Measurements from ENCODE around the gene UCK1.

Gene UCK1

GRCh38 chr9:131545003-131545785, 14.1 kb upstream of the UCK1 start, which contains the start of gene PRRT1B:
TSS of gene PRRT1B (plus strand) at chr9:131545523. CDS start at chr9:131545616, 93 bp downstream.
- DNase-seq (ENCODE audit: low spot score in 2 of 2), result no peak
- H3K4me1 ChIP-seq, result no peaks in the 10 kb centered on the region
- peaks cover 10% of the 10 kb centered on the region; the same call in 1 of the 2 replicates for H3K27me3 ChIP-seq (ENCODE audit: low read depth)
- no peaks in the 10 kb centered on the region for H3K36me3 ChIP-seq (replicated peaks)
- in situ Hi-C loops (cut with MboI; ENCODE audit: low sequenced_read_pairs), result no loop called here
- H3K9me3 ChIP-seq, result no peaks in the 10 kb centered on the region
- no peak within 1 kb of the TSS for H3K4me3 ChIP-seq

- H3K27me3 ChIP-seq (ENCODE audit: low read depth), result peaks cover 10% of the 10 kb centered on the region; the same call in 1 of the 2 replicates
- no peaks in the 10 kb centered on the region for H3K9me3 ChIP-seq
- in situ Hi-C loops (cut with MboI; ENCODE audit: low sequenced_read_pairs), result no loop called here
Observed at GRCh38 chr9:131543141-131543540, 12.1 kb upstream of the UCK1 start.

DNA sequence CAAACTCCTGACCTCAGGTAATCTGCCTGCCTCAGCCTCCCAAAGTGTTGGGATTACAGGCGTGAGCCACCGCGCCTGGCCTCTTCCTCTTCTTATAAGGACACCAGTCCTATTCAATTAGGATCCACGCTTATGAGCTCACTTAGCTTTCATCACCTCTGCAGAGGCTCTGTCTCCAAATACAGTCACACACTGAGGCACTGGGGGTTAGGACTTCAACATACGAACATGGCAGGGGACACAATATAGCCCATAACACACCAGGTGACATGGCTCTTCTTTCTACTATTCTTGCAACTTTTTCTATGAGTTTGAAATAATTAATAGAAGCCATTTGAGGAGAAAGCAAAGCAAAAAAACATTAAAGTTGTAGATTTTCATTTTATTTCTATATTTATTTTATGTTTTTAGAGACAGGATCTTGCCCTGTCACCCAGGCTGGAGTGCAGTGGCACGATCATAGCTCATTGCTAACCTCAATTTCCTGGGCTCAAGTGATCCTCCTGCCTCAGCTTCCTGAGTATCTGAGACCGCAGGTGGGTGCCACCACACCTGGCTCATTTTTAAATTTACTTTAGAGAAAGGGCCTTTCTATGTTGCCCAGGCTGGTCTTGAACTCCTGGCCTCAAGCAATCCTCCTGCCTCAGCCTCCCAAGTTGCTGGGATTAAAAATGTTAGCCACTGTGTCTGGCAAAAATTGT, 8.3 kb upstream of the UCK1 start:
- in situ Hi-C loops (cut with MboI; ENCODE audit: low sequenced_read_pairs), result no loop called here
- no peaks in the 10 kb centered on the region for H3K36me3 ChIP-seq (replicated peaks)
- no peaks in the 10 kb centered on the region for H3K27me3 ChIP-seq (ENCODE audit: low read depth)
- no peak overlapping the region for H3K4me3 ChIP-seq
- H3K4me1 ChIP-seq, result no peaks in the 10 kb centered on the region
- no peaks in the 10 kb centered on the region for H3K9me3 ChIP-seq
- DNase-seq (ENCODE audit: low spot score in 2 of 2), result no peak

More at GRCh38 chr9:131543141-131543540, 12.1 kb upstream of the UCK1 start:
- H3K36me3 ChIP-seq (replicated peaks), result no peaks in the 10 kb centered on the region
- DNase-seq (ENCODE audit: low spot score in 2 of 2), result no peak
- no peak overlapping the region for H3K4me3 ChIP-seq
- H3K4me1 ChIP-seq, result no peaks in the 10 kb centered on the region

GRCh38 chr9:131537946-131538345, 6.9 kb upstream of the UCK1 start:
- DNase-seq (ENCODE audit: low spot score in 2 of 2), result no peak
- no peaks in the 10 kb centered on the region for H3K4me1 ChIP-seq
- in situ Hi-C loops (cut with MboI; ENCODE audit: low sequenced_read_pairs), result no loop called here
- H3K27me3 ChIP-seq (ENCODE audit: low read depth), result no peaks in the 10 kb centered on the region
- no peaks in the 10 kb centered on the region for H3K9me3 ChIP-seq
- H3K36me3 ChIP-seq (replicated peaks), result no peaks in the 10 kb centered on the region
- H3K4me3 ChIP-seq, result no peak overlapping the region

GRCh38 chr9:131534721-131535237, 3.7 kb upstream of the UCK1 start:
- Histone ChIP-seq H3K4me3 (no peak overlapping the region), H3K27me3 (ENCODE audit: low read depth) (no peaks in the 10 kb centered on the region), H3K4me1 (no peaks in the 10 kb centered on the region; the same call in 1 of the 2 replicates), H3K36me3 (replicated peaks) (peaks cover 2% of the 10 kb centered on the region), H3K9me3 (no peaks in the 10 kb centered on the region)
- DNase-seq (ENCODE audit: low spot score in 2 of 2), result no peak
- in situ Hi-C loops (cut with MboI; ENCODE audit: low sequenced_read_pairs), result no loop called here

GRCh38 chr9:131530546-131530919, 530 bp downstream of the UCK1 start:
- Histone ChIP-seq H3K36me3 (replicated peaks) (peaks cover 39% of the 10 kb centered on the region), H3K9me3 (no peaks in the 10 kb centered on the region), H3K27me3 (ENCODE audit: low read depth) (no peaks in the 10 kb centered on the region), H3K4me1 (no peaks in the 10 kb centered on the region; the same call in 1 of the 2 replicates), H3K4me3 (peak overlapping the region; percentile 66)
- DNase-seq (ENCODE audit: low spot score in 2 of 2), result peak; percentile 28 to 71
- in situ Hi-C loops (cut with MboI; ENCODE audit: low sequenced_read_pairs), result no loop called here

- Histone ChIP-seq H3K36me3 (replicated peaks) (peaks cover 46% of the 10 kb centered on the region), H3K4me3 (peak overlapping the region; percentile 66), H3K4me1 (no peaks in the 10 kb centered on the region; the same call in 1 of the 2 replicates), H3K27me3 (ENCODE audit: low read depth) (no peaks in the 10 kb centered on the region), H3K9me3 (no peaks in the 10 kb centered on the region)
- in situ Hi-C loops (cut with MboI; ENCODE audit: low sequenced_read_pairs), result no loop called here
- DNase-seq (ENCODE audit: low spot score in 2 of 2), result no peak
Observed at GRCh38 chr9:131529597-131530545, 1.2 kb downstream of the UCK1 start.

DNA sequence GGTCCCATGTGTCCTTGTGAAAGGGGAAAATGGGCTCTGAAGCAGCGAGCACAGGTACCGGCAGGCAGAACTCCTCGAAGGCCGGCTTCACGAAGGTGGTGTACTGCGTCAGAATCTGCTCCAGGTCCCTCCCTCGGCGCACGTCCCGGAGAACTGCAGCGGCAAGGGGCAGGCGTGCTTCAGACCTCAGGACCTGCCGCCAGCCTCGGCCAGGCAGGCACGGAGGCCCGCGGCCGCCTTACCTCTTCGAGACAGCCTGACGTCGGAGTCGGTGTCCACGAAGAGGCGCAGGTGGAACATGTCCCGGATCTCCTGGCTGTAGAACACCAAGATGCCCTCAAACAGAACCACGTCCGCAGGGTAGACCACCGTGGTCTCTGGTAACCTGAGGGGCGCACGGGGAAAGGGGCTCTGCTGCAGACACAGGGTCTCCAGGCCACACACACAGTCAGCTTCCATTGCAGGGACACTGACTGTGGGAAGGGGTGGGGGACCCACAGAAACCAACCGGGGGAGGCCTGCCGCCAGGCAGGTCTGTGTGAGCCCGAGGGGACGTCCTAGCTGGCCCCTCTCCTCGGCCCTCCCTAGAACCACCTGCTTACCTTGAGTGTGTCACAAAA, 2.1 kb downstream of the UCK1 start:
- in situ Hi-C loops (cut with MboI; ENCODE audit: low sequenced_read_pairs), result no loop called here
- H3K4me3 ChIP-seq, result no peak overlapping the region
- H3K27me3 ChIP-seq (ENCODE audit: low read depth), result no peaks in the 10 kb centered on the region
- DNase-seq (ENCODE audit: low spot score in 2 of 2), result no peak
- no peaks in the 10 kb centered on the region; the same call in 1 of the 2 replicates for H3K4me1 ChIP-seq
- peaks cover 55% of the 10 kb centered on the region for H3K36me3 ChIP-seq (replicated peaks)
- no peaks in the 10 kb centered on the region for H3K9me3 ChIP-seq

- H3K27me3 ChIP-seq (ENCODE audit: low read depth), result no peaks in the 10 kb centered on the region
- no peaks in the 10 kb centered on the region for H3K9me3 ChIP-seq
- in situ Hi-C loops (cut with MboI; ENCODE audit: low sequenced_read_pairs), result no loop called here
- DNase-seq (ENCODE audit: low spot score in 2 of 2), result no peak
- H3K4me3 ChIP-seq, result no peak overlapping the region
- H3K4me1 ChIP-seq, result no peaks in the 10 kb centered on the region; the same call in 1 of the 2 replicates
- H3K36me3 ChIP-seq (replicated peaks), result peaks cover 63% of the 10 kb centered on the region
Observed at GRCh38 chr9:131528186-131528585, 2.9 kb downstream of the UCK1 start.

DNA sequence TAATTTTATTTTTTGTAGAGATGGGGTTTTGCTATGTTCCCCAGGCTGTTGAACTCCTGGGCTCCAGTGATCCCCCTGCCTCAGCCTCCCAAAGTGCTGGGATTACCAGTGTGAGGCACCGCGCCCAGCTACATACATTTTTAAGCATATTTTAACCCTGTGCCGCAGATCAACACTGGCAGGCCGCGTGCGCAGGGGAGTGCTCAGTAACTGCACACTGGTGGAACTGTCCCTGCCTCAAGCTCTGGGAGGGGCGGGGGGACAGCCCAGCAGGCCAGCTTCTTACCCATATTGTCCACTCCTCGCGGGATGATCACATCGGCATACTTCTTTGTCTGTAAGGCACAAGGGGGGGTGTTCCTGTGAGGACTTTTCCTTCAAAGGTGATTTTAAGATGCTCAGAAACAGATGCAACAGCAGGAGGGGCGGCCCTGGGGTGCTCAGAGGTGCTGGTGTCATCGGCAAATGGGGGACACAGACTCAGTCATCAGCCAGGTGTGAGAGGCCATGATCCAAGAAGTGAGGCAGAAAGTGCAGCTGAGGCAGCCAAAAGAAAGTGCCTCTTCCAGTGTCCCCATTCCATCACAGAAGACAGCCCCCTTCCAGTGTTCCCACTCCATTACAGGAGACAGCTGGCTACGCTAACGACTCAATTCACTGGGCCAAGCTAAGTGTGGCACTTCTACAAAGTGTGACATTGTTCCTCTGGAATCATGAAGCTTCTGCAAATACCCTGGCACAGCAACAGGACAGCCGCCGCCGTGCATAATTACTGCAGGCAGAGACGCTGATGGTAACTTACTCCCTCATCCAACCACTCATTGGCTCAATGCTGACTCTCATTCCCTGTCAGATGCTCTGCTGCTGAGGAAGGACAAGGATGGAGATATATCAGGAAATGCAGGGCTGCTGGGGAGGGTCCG, 5.2 kb downstream of the UCK1 start:
- Histone ChIP-seq H3K36me3 (replicated peaks) (peaks cover 84% of the 10 kb centered on the region), H3K27me3 (ENCODE audit: low read depth) (no peaks in the 10 kb centered on the region), H3K4me3 (no peak overlapping the region), H3K9me3 (no peaks in the 10 kb centered on the region), H3K4me1 (no peaks in the 10 kb centered on the region)
- in situ Hi-C loops (cut with MboI; ENCODE audit: low sequenced_read_pairs), result no loop called here
- DNase-seq (ENCODE audit: low spot score in 2 of 2), result no peak

- Histone ChIP-seq H3K27me3 (ENCODE audit: low read depth) (no peaks in the 10 kb centered on the region), H3K9me3 (no peaks in the 10 kb centered on the region), H3K4me1 (no peaks in the 10 kb centered on the region), H3K4me3 (no peak overlapping the region), H3K36me3 (replicated peaks) (peaks cover 93% of the 10 kb centered on the region)
- in situ Hi-C loops (cut with MboI; ENCODE audit: low sequenced_read_pairs), result no loop called here
- DNase-seq (ENCODE audit: low spot score in 2 of 2), result no peak
Observed at GRCh38 chr9:131524665-131525315, 6.3 kb downstream of the UCK1 start.
